Stimulated activated CD8-positive, alpha-beta memory T cell treated with anti-CD3 and anti-CD28 coated beads, Interleukin-7, amount 100 ng/mL, for 48 hours (primary cell): ENCODE results near the gene ANAPC5.
"Not testable (repeated sequence)": the region's sequence is repeated elsewhere in the genome, so short reads cannot be mapped to it uniquely, and the experiment has no call there.

Experiments
- DNase-seq, 2 donors: peaks; one replicate each; pipeline ENCODE4 v3.0.0-alpha.2; 2020; ENCODE audit warnings: low read depth in 1 of 2; ENCODE audit errors: extremely low read depth in 1 of 2

The ANAPC5 gene

GRCh38 chr12:121287267-121287954, 64.8 kb downstream of the ANAPC5 start:
- no peak for DNase-seq

GRCh38 chr12:121285856-121286255, 66.4 kb downstream of the ANAPC5 start:
- no peak for DNase-seq

- DNase-seq, result no peak
Observed at GRCh38 chr12:121284551-121285390, 67.4 kb downstream of the ANAPC5 start.

GRCh38 chr12:121283841-121284240, 68.4 kb downstream of the ANAPC5 start:
- DNase-seq, result no peak

- DNase-seq, result no peak
Observed at GRCh38 chr12:121283388-121283787, 68.8 kb downstream of the ANAPC5 start.

- not testable (repeated sequence) for DNase-seq
Observed at GRCh38 chr12:121282910-121283309, 69.3 kb downstream of the ANAPC5 start.

GRCh38 chr12:121282072-121282742, 70.0 kb downstream of the ANAPC5 start:
- DNase-seq, result no peak

- not testable (repeated sequence) for DNase-seq
Observed at GRCh38 chr12:121281116-121281515, 71.1 kb downstream of the ANAPC5 start.

GRCh38 chr12:121280531-121280930, 71.7 kb downstream of the ANAPC5 start:
- DNase-seq, result not testable (repeated sequence)

- no peak for DNase-seq
Observed at GRCh38 chr12:121279507-121279915, 72.7 kb downstream of the ANAPC5 start.

- DNase-seq, result no peak
Observed at GRCh38 chr12:121279071-121279375, 73.2 kb downstream of the ANAPC5 start.

GRCh38 chr12:121278169-121279070, 73.8 kb downstream of the ANAPC5 start:
- DNase-seq, result no peak

GRCh38 chr12:121277374-121277759, 74.8 kb downstream of the ANAPC5 start:
- no peak for DNase-seq

GRCh38 chr12:121274036-121274763, 78.0 kb downstream of the ANAPC5 start:
- DNase-seq, result no peak

GRCh38 chr12:121273364-121273896, 78.8 kb downstream of the ANAPC5 start:
- DNase-seq, result no peak

- no peak for DNase-seq
Observed at GRCh38 chr12:121267822-121268221, 84.4 kb downstream of the ANAPC5 start.

- no peak for DNase-seq
Observed at GRCh38 chr12:121264951-121265515, 87.2 kb downstream of the ANAPC5 start.

- DNase-seq, result no peak
Observed at GRCh38 chr12:121264135-121264534, 88.1 kb downstream of the ANAPC5 start.

GRCh38 chr12:121263206-121263935, 88.8 kb downstream of the ANAPC5 start:
- DNase-seq, result no peak
